HepG2 (cell line): ENCODE measurements around the gene RELB. TPM values are rescaled to one million over a fixed set of nuclear protein-coding genes. Genes with fewer than 3 reads are reported as not detected.

Experiments used
- ATAC-seq: fragments of 200-7000 bp; cut with Tn5 transposase; 3 replicates; pipeline ENCODE4 v1.9.1; 2020; ENCODE audit warnings: mild to moderate bottlenecking, moderate library complexity
- BruUV-seq: library from RNA; stranded (reverse); fragments of 400-500 nt; replicated peaks from 2 replicates; lab custom pipeline; 2021; lab: Mats Ljungman, UMichigan
- CTCF ChIA-PET: fragments of 300-600 bp; formaldehyde crosslinking; extraction: SDS; loops from one replicate; lab custom pipeline; 2021; ENCODE audit warnings: low total read pairs, inconsistent platforms, low intra/inter-chr PET ratio; lab: Yijun Ruan, JAX
- POLR2A ChIA-PET: fragments of 350-600 bp; sonication (Branson Sonifier 250); formaldehyde crosslinking; loops from one replicate; lab custom pipeline; 2020; ENCODE audit warnings: antibody characterized with exemption, inconsistent platforms; lab: Yijun Ruan, JAX
- DNase-seq: peaks from one replicate; pipeline ENCODE4 v3.0.0-alpha.2; 2015; ENCODE audit warnings: low spot score
- FAIRE-seq: peaks from 3 replicates; lab custom pipeline; 2011; peaks lifted over from hg19 to GRCh38; lab: Jason Lieb, UNC
- H2AFZ ChIP-seq: one replicate; pipeline ENCODE4 v1.6.1; 2011; ENCODE audit warnings: low read length, inconsistent platforms
- H3K27ac ChIP-seq: fragments of 300-600 bp; 3 replicates; pipeline ENCODE4 v1.8.0; 2011; ENCODE audit warnings: mixed run types, mild to moderate bottlenecking, mixed read lengths, low read length, inconsistent platforms; ENCODE audit not compliant: insufficient read depth; ENCODE audit errors: extremely low read length
- H3K27me3 ChIP-seq, 2 experiments: fragments of 200-600 bp in 1 of 2; 2 replicates in 1 of 2; 3 replicates in 1 of 2; pipeline versions ENCODE4 v1.6.0 to v1.8.0; 2011; ENCODE audit warnings: low read length in 2 of 2, mild to moderate bottlenecking in 2 of 2, moderate library complexity in 2 of 2, inconsistent platforms in 1 of 2; ENCODE audit not compliant: insufficient read depth in 2 of 2, control insufficient read depth in 1 of 2
- H3K36me3 ChIP-seq, 2 experiments: fragments of 200-600 bp in 1 of 2; replicated peaks in 1 of 2; 2 replicates in 1 of 2; 3 replicates in 1 of 2; pipeline versions ENCODE4 v1.5.1 to v1.8.0; 2011; ENCODE audit warnings: low read length in 2 of 2, inconsistent platforms in 1 of 2; ENCODE audit not compliant: insufficient read depth in 2 of 2, control insufficient read depth in 1 of 2
- H3K4me1 ChIP-seq: 2 replicates; pipeline ENCODE4 v1.5.1; 2012; ENCODE audit warnings: low read length, inconsistent platforms; ENCODE audit not compliant: insufficient read depth
- H3K4me2 ChIP-seq: 2 replicates; pipeline ENCODE4 v1.6.0; 2011; ENCODE audit warnings: low read depth, low read length, inconsistent platforms
- H3K4me3 ChIP-seq, 3 experiments: fragments of 200-600 bp in 1 of 3; sonication (generic), shearing (Covaris generic) in 1 of 3; replicated peaks in 1 of 3; 2 replicates each; pipeline ENCODE4 v1.5.1; 2011 to 2016; ENCODE audit warnings: low read length in 3 of 3, inconsistent platforms in 2 of 3, low read depth in 2 of 3, mild to moderate bottlenecking in 2 of 3, control low read depth in 1 of 3, mixed read lengths in 1 of 3; ENCODE audit not compliant: insufficient read depth in 1 of 3
- H3K79me2 ChIP-seq: one replicate; pipeline ENCODE4 v1.6.1; 2011; ENCODE audit warnings: low read length, inconsistent platforms; ENCODE audit not compliant: insufficient read depth
- H3K9ac ChIP-seq: 2 replicates; pipeline ENCODE4 v1.6.0; 2011; ENCODE audit warnings: mild to moderate bottlenecking, low read depth, low read length, inconsistent platforms; ENCODE audit not compliant: insufficient read depth
- H3K9me3 ChIP-seq: 2 replicates; pipeline ENCODE4 v1.5.1; 2012; ENCODE audit warnings: mild to moderate bottlenecking, low read length
- H4K20me1 ChIP-seq: 2 replicates; pipeline ENCODE4 v1.6.0; 2011; ENCODE audit warnings: inconsistent platforms, mild to moderate bottlenecking, low read length, moderate library complexity; ENCODE audit not compliant: insufficient read depth
- HNRNPLL ChIP-seq: fragments of 200-400 bp; formaldehyde crosslinking; IDR thresholded peaks from 2 replicates; pipeline ENCODE4 v1.6.1; 2017; ENCODE audit warnings: mild to moderate bottlenecking, low read depth, low read length; ENCODE audit not compliant: poor library complexity, severe bottlenecking
- HOXA7 ChIP-seq: sonication (generic); formaldehyde crosslinking; IDR thresholded peaks from 2 replicates; pipeline ENCODE4 v1.8.1; 2022; ENCODE audit warnings: mild to moderate bottlenecking, missing genetic modification reagents, moderate library complexity
- MIXL1 ChIP-seq: IDR thresholded peaks from 2 replicates; pipeline ENCODE4 v1.6.1; 2016
- ZNF672 ChIP-seq: sonication (generic); formaldehyde crosslinking; IDR thresholded peaks from 2 replicates; pipeline ENCODE4 v1.8.1; 2022; ENCODE audit warnings: missing genetic modification reagents
- WGBS: methylation state at CpG from one replicate; pipeline ENCODE4 v1.1.6; 2017; ENCODE audit warnings: low lambda C conversion rate; 5-methylcytosine and 5-hydroxymethylcytosine counted together
- in situ Hi-C: cut with HindIII; loops from 2 replicates; pipeline ENCODE4 v1.10.0; 2017; ENCODE audit warnings: low pct_unique_long_range_greater_than_20kb; ENCODE audit not compliant: extremely low pct_ligation_motif_present
- intact Hi-C: fragments of 100-400 bp; cut with micrococcal nuclease; formaldehyde crosslinking; loops from one replicate; pipeline ENCODE4 v1.10.0; 2022; ENCODE audit not compliant: unreplicated experiment
- polyA plus RNA-seq, 8 experiments: library from polyadenylated mRNA; depleted of rRNA in 3 of 8; stranded (reverse) in 7 of 8; unstranded in 1 of 8; fragments of >200 nt; fragmentation: Illumina TruSeq in 4 of 8; extraction: Trizol in 4 of 8; gene quantifications; 2 replicates each; pipeline versions ENCODE4 v1.2.1 to v1.2.3, GENCODE V29; 2011 to 2016; ENCODE audit warnings: low read depth in 4 of 8, missing spikeins in 1 of 8, mixed read lengths in 1 of 8; ENCODE audit not compliant: insufficient read depth in 1 of 8
- total RNA-seq, 5 experiments: library from RNA; depleted of rRNA; stranded (reverse); fragments of >200 nt; fragmentation: Illumina TruSeq; extraction: Trizol; gene quantifications; 2 replicates each; pipeline ENCODE4 v1.2.3, GENCODE V29; 2016; ENCODE audit warnings: low read depth in 1 of 5
- TF ChIP-seq, protein P1 (sequence below): sonication (generic); formaldehyde crosslinking; IDR thresholded peaks from 2 replicates; pipeline ENCODE4 v1.8.0; 2022; ENCODE audit warnings: missing genetic modification reagents, mild to moderate bottlenecking, borderline replicate concordance

RELB gene
- total and polyA plus RNA-seq, 2 of the 13 experiments (the other 11 are each of a cell fraction or from before 2014, with no cell fraction given) = 1.9 to 3.5 TPM

GRCh38 chr19:45074744-45075300, 73.6 kb downstream of the RELB start:
- no TSS peak for BruUV-seq
- H3K27me3 ChIP-seq = no peaks in the 10 kb centered on the region; a peak in 1 of 5 replicates
- no peaks in the 10 kb centered on the region for H4K20me1 ChIP-seq
- intact Hi-C loops = loop anchor here (5.0 kb wide), 1 partner anchor 52 kb away; no protein-coding TSS in a partner anchor
- DNase-seq = no peak
- ChIA-PET CTCF (no interaction called here), POLR2A (interaction anchor here (0.7 to 3.1 kb wide), 7 partner anchors 10 to 36 kb away, joined by 3 to 10 read pairs (median 4); partner anchors contain the start of genes CLASRP and PPP1R37)
- H3K36me3 ChIP-seq = peaks cover 6 to 15% of the 10 kb centered on the region in 2 experiments; a peak in 4 of 5 replicates
- no peak for FAIRE-seq
- TF ChIP-seq, protein P1, sequence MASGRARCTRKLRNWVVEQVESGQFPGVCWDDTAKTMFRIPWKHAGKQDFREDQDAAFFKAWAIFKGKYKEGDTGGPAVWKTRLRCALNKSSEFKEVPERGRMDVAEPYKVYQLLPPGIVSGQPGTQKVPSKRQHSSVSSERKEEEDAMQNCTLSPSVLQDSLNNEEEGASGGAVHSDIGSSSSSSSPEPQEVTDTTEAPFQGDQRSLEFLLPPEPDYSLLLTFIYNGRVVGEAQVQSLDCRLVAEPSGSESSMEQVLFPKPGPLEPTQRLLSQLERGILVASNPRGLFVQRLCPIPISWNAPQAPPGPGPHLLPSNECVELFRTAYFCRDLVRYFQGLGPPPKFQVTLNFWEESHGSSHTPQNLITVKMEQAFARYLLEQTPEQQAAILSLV = no peak
- no peak for TF ChIP-seq MIXL1 (CRISPR knock-in tag)
- TF ChIP-seq ZNF672 (CRISPR knock-in tag) = no peak
- no peak for TF ChIP-seq HOXA7 (CRISPR knock-in tag)
- TF ChIP-seq HNRNPLL = no peak
- H3K79me2 ChIP-seq = peaks cover 7% of the 10 kb centered on the region
- H3K9me3 ChIP-seq = no peaks in the 10 kb centered on the region
- peak overlapping the region; percentile 30 to 82 (median 38); a peak in 3 of 6 replicates for H3K4me3 ChIP-seq
- WGBS = 89% methylated on average over 6 of the region's 11 CpGs
- no peak overlapping the region for H3K9ac ChIP-seq
- H3K4me2 ChIP-seq = peak overlapping the region; percentile 58
- peaks cover 30% of the 10 kb centered on the region for H3K4me1 ChIP-seq
- no peak overlapping the region for H2AFZ ChIP-seq
- no peak for ATAC-seq
- in situ Hi-C loops = no loop called here
- H3K27ac ChIP-seq = no peak overlapping the region
